IMR-90 (cell line): ENCODE data around the gene PLBD2. TPM values are rescaled to one million over a fixed set of nuclear protein-coding genes. Genes with fewer than 3 reads are reported as not detected.
A peak's percentile ranks its signal among the peaks of the same experiment; 100 is the strongest.

Experiments used
- ATAC-seq: fragments of 200-7000 bp; cut with Tn5 transposase; 2 replicates; pipeline ENCODE4 v1.9.1; 2020; ENCODE audit warnings: low read depth, mild to moderate bottlenecking, moderate library complexity
- BruUV-seq: library from RNA; stranded (reverse); fragments of 400-500 nt; replicated peaks from 2 replicates; lab custom pipeline; 2021; lab: Mats Ljungman, UMichigan
- CTCF ChIA-PET: fragments of 300-600 bp; formaldehyde crosslinking; extraction: SDS; loops from one replicate; lab custom pipeline; 2021; ENCODE audit warnings: antibody characterized with exemption; lab: Yijun Ruan, JAX
- POLR2A ChIA-PET: fragments of 300-600 bp; sonication (Branson Sonifier 250); formaldehyde crosslinking; loops from one replicate; lab custom pipeline; 2022; ENCODE audit warnings: antibody characterized with exemption; ENCODE audit not compliant: unreplicated experiment; lab: Charles Lee
- DNase-seq: peaks from one replicate; pipeline ENCODE4 v3.0.0; 2013
- H2AFZ ChIP-seq: replicated peaks from 2 replicates; pipeline ENCODE3; 2013; ENCODE audit warnings: low read length, mild to moderate bottlenecking; ENCODE audit not compliant: poor library complexity
- H2AK5ac ChIP-seq: 2 replicates; pipeline ENCODE4 v1.6.1; 2013; ENCODE audit warnings: low read depth, low read length, inconsistent platforms
- H2AK9ac ChIP-seq: replicated peaks from 2 replicates; pipeline ENCODE3; 2013; ENCODE audit warnings: mild to moderate bottlenecking, low read depth, low read length, moderate library complexity; ENCODE audit not compliant: poor library complexity
- H2BK120ac ChIP-seq: 2 replicates; pipeline ENCODE4 v1.6.1; 2013; ENCODE audit warnings: low read depth, low read length, inconsistent platforms
- H2BK15ac ChIP-seq: 3 replicates; pipeline ENCODE4 v1.6.1; 2013; ENCODE audit warnings: low read depth, low read length, inconsistent platforms
- H2BK20ac ChIP-seq: 2 replicates; pipeline ENCODE4 v1.6.1; 2013; ENCODE audit warnings: low read depth, mild to moderate bottlenecking, inconsistent platforms, low read length, moderate library complexity
- H2BK5ac ChIP-seq: 2 replicates; pipeline ENCODE4 v1.6.1; 2013; ENCODE audit warnings: mild to moderate bottlenecking, low read depth, low read length, inconsistent platforms; ENCODE audit not compliant: poor library complexity, severe bottlenecking
- H3K14ac ChIP-seq: replicated peaks from 2 replicates; pipeline ENCODE4 v1.6.1; 2013; ENCODE audit warnings: low read depth, low read length, inconsistent platforms
- H3K18ac ChIP-seq: 2 replicates; pipeline ENCODE4 v1.6.1; 2013; ENCODE audit warnings: low read depth, low read length, control low read depth
- H3K23ac ChIP-seq: 2 replicates; pipeline ENCODE4 v1.6.1; 2013; ENCODE audit warnings: low read depth, low read length, inconsistent platforms
- H3K27ac ChIP-seq: 2 replicates; pipeline ENCODE4 v1.5.1; 2013; ENCODE audit warnings: mild to moderate bottlenecking, control low read depth, low read length; ENCODE audit not compliant: insufficient read depth
- H3K27me3 ChIP-seq: 2 replicates; pipeline ENCODE4 v1.6.1; 2013; ENCODE audit warnings: low read length; ENCODE audit not compliant: control insufficient read depth, insufficient read depth
- H3K36me3 ChIP-seq: 2 replicates; pipeline ENCODE4 v1.6.1; 2013; ENCODE audit warnings: low read length, mixed read lengths; ENCODE audit not compliant: control insufficient read depth, insufficient read depth
- H3K4ac ChIP-seq: 2 replicates; pipeline ENCODE4 v1.6.1; 2013; ENCODE audit warnings: low read depth, low read length, inconsistent platforms
- H3K4me1 ChIP-seq: 2 replicates; pipeline ENCODE4 v1.6.1; 2013; ENCODE audit warnings: low read length, mixed read lengths; ENCODE audit not compliant: control insufficient read depth, insufficient read depth
- H3K4me2 ChIP-seq: 2 replicates; pipeline ENCODE4 v1.6.1; 2013; ENCODE audit warnings: low read depth, mild to moderate bottlenecking, control low read depth, low read length, moderate library complexity
- H3K4me3 ChIP-seq: 2 replicates; pipeline ENCODE4 v1.5.1; 2013; ENCODE audit warnings: low read depth, mild to moderate bottlenecking, control low read depth, low read length, moderate library complexity; ENCODE audit not compliant: insufficient read depth
- H3K56ac ChIP-seq: 2 replicates; pipeline ENCODE4 v1.6.1; 2013; ENCODE audit warnings: low read length, inconsistent platforms; ENCODE audit not compliant: insufficient read depth; ENCODE audit errors: extremely low read depth
- H3K79me1 ChIP-seq, 2 experiments: 2 replicates each; pipeline ENCODE4 v1.6.1; 2013; ENCODE audit warnings: low read length in 2 of 2, inconsistent platforms in 1 of 2, low read depth in 1 of 2
- H3K9ac ChIP-seq: 2 replicates; pipeline ENCODE4 v1.6.1; 2013; ENCODE audit warnings: low read depth, low read length, control low read depth
- H3K9me1 ChIP-seq: 2 replicates; pipeline ENCODE4 v1.6.1; 2013; ENCODE audit warnings: low read length, inconsistent platforms; ENCODE audit not compliant: insufficient read depth
- H3K9me3 ChIP-seq: 2 replicates; pipeline ENCODE4 v1.6.1; 2013; ENCODE audit warnings: low read length; ENCODE audit not compliant: control insufficient read depth, insufficient read depth
- H4K20me1 ChIP-seq: 2 replicates; pipeline ENCODE4 v1.6.1; 2013; ENCODE audit warnings: low read length, inconsistent platforms; ENCODE audit not compliant: insufficient read depth
- H4K5ac ChIP-seq: 2 replicates; pipeline ENCODE4 v1.6.1; 2013; ENCODE audit warnings: mild to moderate bottlenecking, low read depth, low read length, control low read depth
- H4K8ac ChIP-seq, 2 experiments: 2 replicates each; pipeline ENCODE4 v1.6.1; 2013; ENCODE audit warnings: low read depth in 2 of 2, low read length in 2 of 2, control low read depth in 1 of 2, inconsistent platforms in 1 of 2
- H4K91ac ChIP-seq: 2 replicates; pipeline ENCODE4 v1.6.1; 2013; ENCODE audit warnings: low read depth, low read length, inconsistent platforms; ENCODE audit not compliant: insufficient read depth
- CEBPB ChIP-seq: IDR thresholded peaks from 2 replicates; pipeline ENCODE4 v1.6.1; 2012; ENCODE audit warnings: low read depth, low read length, improper control_type of control experiment
- CHD1 ChIP-seq: IDR thresholded peaks from 2 replicates; pipeline ENCODE4 v1.6.1; 2012; ENCODE audit warnings: low read depth, low read length, improper control_type of control experiment
- ELK1 ChIP-seq: fragments of 150-350 bp; IDR thresholded peaks from 2 replicates; pipeline ENCODE4 v1.6.1; 2016; ENCODE audit warnings: low read depth, mild to moderate bottlenecking, low read length, moderate library complexity, borderline replicate concordance
- FOS ChIP-seq: fragments of 150-350 bp; IDR thresholded peaks from 2 replicates; pipeline ENCODE4 v1.6.1; 2016; ENCODE audit warnings: low read depth, low read length
- MAFK ChIP-seq: IDR thresholded peaks from 2 replicates; pipeline ENCODE4 v1.6.1; 2012; ENCODE audit warnings: low read depth, low read length, improper control_type of control experiment
- MAZ ChIP-seq: IDR thresholded peaks from 2 replicates; pipeline ENCODE4 v1.6.1; 2012; ENCODE audit warnings: low read depth, mild to moderate bottlenecking, low read length, improper control_type of control experiment, moderate library complexity, borderline replicate concordance
- NFE2L2 ChIP-seq: fragments of 150-350 bp; IDR thresholded peaks from 2 replicates; pipeline ENCODE4 v1.6.1; 2016; ENCODE audit warnings: low read depth, mild to moderate bottlenecking, low read length
- POLR2A ChIP-seq: IDR thresholded peaks from 2 replicates; pipeline ENCODE4 v1.6.1; 2012; ENCODE audit warnings: mild to moderate bottlenecking, low read depth, low read length
- RAD21 ChIP-seq: IDR thresholded peaks from 2 replicates; pipeline ENCODE4 v1.6.1; 2012; ENCODE audit warnings: low read length, improper control_type of control experiment
- RCOR1 ChIP-seq: IDR thresholded peaks from 2 replicates; pipeline ENCODE4 v1.6.1; 2012; ENCODE audit warnings: mild to moderate bottlenecking, low read length, improper control_type of control experiment; ENCODE audit not compliant: insufficient replicate concordance
- RFX5 ChIP-seq: IDR thresholded peaks from 2 replicates; pipeline ENCODE4 v1.8.0; 2012; ENCODE audit warnings: low read depth, mild to moderate bottlenecking, low read length, moderate library complexity
- SMC3 ChIP-seq: fragments of 150-350 bp; IDR thresholded peaks from 2 replicates; pipeline ENCODE4 v1.6.1; 2016; ENCODE audit warnings: low read depth, mild to moderate bottlenecking, antibody characterized with exemption, low read length, moderate library complexity
- WGBS, 2 experiments: methylation state at CpG; one replicate each; pipeline versions ENCODE4 v1.1.5 to v1.1.7; 2013; ENCODE audit warnings: missing lambda C conversion rate in 2 of 2; ENCODE audit not compliant: insufficient read length in 1 of 2; ENCODE audit errors: extremely low coverage in 2 of 2; 5-methylcytosine and 5-hydroxymethylcytosine counted together
- dilution Hi-C: fragments of 300-500 bp; cut with HindIII; formaldehyde crosslinking; loops from one replicate; pipeline ENCODE4 v1.14.3; 2018; ENCODE audit warnings: low sequenced_read_pairs; ENCODE audit not compliant: unreplicated experiment
- in situ Hi-C: fragments of 300-500 bp; cut with MboI; formaldehyde crosslinking; loops from 3 replicates; pipeline ENCODE4 v1.14.3; 2019; ENCODE audit warnings: low sequenced_read_pairs, inconsistent platforms, mixed read lengths
- intact Hi-C: fragments of 100-400 bp; cut with micrococcal nuclease; formaldehyde crosslinking; loops from 2 replicates; pipeline ENCODE4 v1.10.0; 2022
- polyA plus RNA-seq, 3 experiments: library from polyadenylated mRNA; depleted of rRNA; stranded (reverse); fragments of >200 nt; gene quantifications; 2 replicates each; pipeline ENCODE4 v1.2.3, GENCODE V29; 2012; ENCODE audit warnings: low replicate concordance in 1 of 3
- total RNA-seq: library from RNA; depleted of rRNA; stranded (reverse); fragments of >200 nt; gene quantifications from 2 replicates; pipeline ENCODE4 v1.2.3, GENCODE V29; 2012
- TF ChIP-seq, protein P1 (sequence below): conservative IDR thresholded peaks from 2 replicates; pipeline ENCODE4 v1.5.1; 2012; ENCODE audit warnings: mild to moderate bottlenecking, low read depth, low read length, improper control_type of control experiment

Gene PLBD2
- total and polyA plus RNA-seq, 2 of the 4 experiments (the other 2 are of a cell fraction) = 7.3 to 44.5 TPM

DNA sequence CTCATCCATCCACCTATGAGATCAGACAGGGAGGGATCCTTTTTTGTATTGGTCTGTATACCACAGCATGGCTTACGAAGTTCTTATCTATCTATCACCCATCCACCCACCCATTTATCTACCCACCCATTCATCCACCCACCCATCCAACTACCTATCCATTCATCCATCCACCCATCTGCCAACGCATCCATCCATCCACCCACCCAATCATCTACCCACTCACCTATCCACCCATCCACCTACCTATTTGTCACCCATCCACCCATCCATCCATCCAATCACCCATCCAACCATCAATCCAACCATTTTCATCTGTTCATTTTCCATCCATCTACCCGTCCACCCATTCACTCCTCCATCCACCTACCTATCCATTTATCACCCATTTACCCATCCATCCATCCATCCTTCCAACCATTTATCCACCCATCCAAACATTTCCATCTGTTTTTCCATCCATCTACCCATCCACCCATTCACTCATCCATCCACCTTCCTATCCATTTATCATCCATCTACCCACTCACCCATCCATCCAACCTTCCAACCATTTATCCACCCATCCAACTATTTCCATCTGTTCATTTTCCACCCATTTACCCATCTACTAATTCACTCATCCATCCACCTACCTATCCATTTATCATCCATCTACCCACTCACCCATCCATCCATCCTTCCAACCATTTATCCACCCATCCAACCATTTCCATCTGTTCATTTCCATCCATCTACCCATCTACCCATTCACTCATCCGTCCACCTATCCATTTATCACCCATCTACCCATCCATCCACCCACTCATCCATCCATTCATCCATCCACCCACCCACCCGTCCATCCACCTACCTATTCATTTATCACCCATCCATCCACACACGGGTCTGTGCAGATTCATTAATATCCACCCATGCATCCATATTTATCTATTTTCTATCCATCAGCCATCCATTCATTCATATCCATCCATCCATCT lies 32.0 kb downstream of the PLBD2 start:
- in situ Hi-C loops = no loop called here
- no peak overlapping the region for H2BK120ac ChIP-seq
- H4K20me1 ChIP-seq = no peaks in the 10 kb centered on the region
- BruUV-seq = TSS peak; percentile 87
- no peak overlapping the region for H2BK15ac ChIP-seq
- no peak overlapping the region for H4K8ac ChIP-seq
- H3K23ac ChIP-seq = no peak overlapping the region
- no peak overlapping the region for H4K5ac ChIP-seq
- no peak overlapping the region for H3K4me2 ChIP-seq
- no peak overlapping the region for H2BK20ac ChIP-seq
- H2AFZ ChIP-seq = no peak overlapping the region
- H3K14ac ChIP-seq = no peak overlapping the region
- H3K27me3 ChIP-seq = no peaks in the 10 kb centered on the region
- no peak overlapping the region for H3K27ac ChIP-seq
- no peak overlapping the region for H2AK9ac ChIP-seq
- intact Hi-C loops = no loop called here
- ATAC-seq (no peak), DNase-seq (no peak)
- H3K4me1 ChIP-seq = no peaks in the 10 kb centered on the region
- no peak overlapping the region for H2AK5ac ChIP-seq
- no peak overlapping the region for H3K56ac ChIP-seq
- peaks cover 17% of the 10 kb centered on the region for H3K36me3 ChIP-seq
- H3K79me1 ChIP-seq = no peaks in the 10 kb centered on the region
- H3K4ac ChIP-seq = no peak overlapping the region
- CTCF ChIA-PET = interaction anchor here (0.6 kb wide), 1 partner anchor 12 kb away, joined by 3 read pairs; no protein-coding TSS in a partner anchor
- no peak overlapping the region for H2BK5ac ChIP-seq
- POLR2A ChIA-PET = no interaction called here
- TF ChIP-seq SMC3 = no peak
- TF ChIP-seq MAZ = no peak
- TF ChIP-seq RAD21 = no peak
- TF ChIP-seq CHD1 = no peak
- TF ChIP-seq FOS = no peak
- no peak for TF ChIP-seq RFX5
- no peak for TF ChIP-seq CEBPB
- TF ChIP-seq POLR2A = no peak
- TF ChIP-seq, protein P1, sequence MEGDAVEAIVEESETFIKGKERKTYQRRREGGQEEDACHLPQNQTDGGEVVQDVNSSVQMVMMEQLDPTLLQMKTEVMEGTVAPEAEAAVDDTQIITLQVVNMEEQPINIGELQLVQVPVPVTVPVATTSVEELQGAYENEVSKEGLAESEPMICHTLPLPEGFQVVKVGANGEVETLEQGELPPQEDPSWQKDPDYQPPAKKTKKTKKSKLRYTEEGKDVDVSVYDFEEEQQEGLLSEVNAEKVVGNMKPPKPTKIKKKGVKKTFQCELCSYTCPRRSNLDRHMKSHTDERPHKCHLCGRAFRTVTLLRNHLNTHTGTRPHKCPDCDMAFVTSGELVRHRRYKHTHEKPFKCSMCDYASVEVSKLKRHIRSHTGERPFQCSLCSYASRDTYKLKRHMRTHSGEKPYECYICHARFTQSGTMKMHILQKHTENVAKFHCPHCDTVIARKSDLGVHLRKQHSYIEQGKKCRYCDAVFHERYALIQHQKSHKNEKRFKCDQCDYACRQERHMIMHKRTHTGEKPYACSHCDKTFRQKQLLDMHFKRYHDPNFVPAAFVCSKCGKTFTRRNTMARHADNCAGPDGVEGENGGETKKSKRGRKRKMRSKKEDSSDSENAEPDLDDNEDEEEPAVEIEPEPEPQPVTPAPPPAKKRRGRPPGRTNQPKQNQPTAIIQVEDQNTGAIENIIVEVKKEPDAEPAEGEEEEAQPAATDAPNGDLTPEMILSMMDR = no peak
- TF ChIP-seq MAFK = no peak
- TF ChIP-seq RCOR1 = no peak
- no peak for TF ChIP-seq ELK1
- no peak for TF ChIP-seq NFE2L2
- H3K4me3 ChIP-seq = no peak overlapping the region
- 89 to 100% methylated on average over 2 to 3 of the region's 6 CpGs for WGBS, 2 experiments
- H3K9me1 ChIP-seq = no peaks in the 10 kb centered on the region; the same call in 1 of the 2 replicates
- dilution Hi-C loops = no loop called here
- H3K18ac ChIP-seq = no peak overlapping the region
- H3K9ac ChIP-seq = no peak overlapping the region
- H3K9me3 ChIP-seq = no peaks in the 10 kb centered on the region; the same call in 1 of the 2 replicates
- H4K91ac ChIP-seq = no peak overlapping the region
